H1 (cell line): ENCODE measurements around the gene CEP41.

Source experiments
- CBX5 ChIP-seq: fragments of 300-800, 300-1000 bp; sonication (generic); IDR thresholded peaks from 2 replicates; pipeline ENCODE4 v1.7.1; 2016; ENCODE audit warnings: antibody characterized with exemption, low read length, low read depth
- EZH2 ChIP-seq: fragments of 200-600 bp; sonication (generic); IDR thresholded peaks from 2 replicates; pipeline ENCODE4 v1.7.1; 2012; ENCODE audit warnings: low read depth, mild to moderate bottlenecking, moderate library complexity, low read length, inconsistent platforms; ENCODE audit not compliant: severe bottlenecking
- GABPA ChIP-seq: IDR thresholded peaks from 2 replicates; pipeline ENCODE4 v1.6.1; 2011; ENCODE audit warnings: mild to moderate bottlenecking, low read length, moderate library complexity, borderline replicate concordance; ENCODE audit not compliant: insufficient read depth
- KDM1A ChIP-seq: fragments of 200-600, 300-600 bp; sonication (generic); IDR thresholded peaks from 2 replicates; pipeline ENCODE4 v1.7.1; 2016; ENCODE audit warnings: mild to moderate bottlenecking, low read length, borderline replicate concordance
- POLR2A ChIP-seq, 2 experiments: IDR thresholded peaks; 1 replicate in 1 of 2; 2 replicates in 1 of 2; pipeline ENCODE4 v1.6.1; 2011; ENCODE audit warnings: low read depth in 2 of 2, low read length in 2 of 2, mild to moderate bottlenecking in 2 of 2; ENCODE audit errors: control extremely low read depth in 1 of 2
- TAF1 ChIP-seq: IDR thresholded peaks from 2 replicates; pipeline ENCODE4 v1.6.1; 2011; ENCODE audit warnings: mild to moderate bottlenecking, low read depth, low read length
- TBP ChIP-seq: IDR thresholded peaks from 2 replicates; pipeline ENCODE4 v1.6.1; 2011; ENCODE audit warnings: low read depth, low read length, improper control_type of control experiment
- ZNF274 ChIP-seq: IDR thresholded peaks from 2 replicates; pipeline ENCODE4 v1.7.0; 2012; ENCODE audit warnings: low read length, borderline replicate concordance; ENCODE audit errors: extremely low read depth
- TF ChIP-seq, protein P1 (sequence below): IDR thresholded peaks from 2 replicates; pipeline ENCODE4 v1.6.1; 2012; ENCODE audit warnings: inconsistent platforms
- TF ChIP-seq, protein P2 (sequence below), 3 experiments: IDR thresholded peaks; 1 replicate in 2 of 3; 2 replicates in 1 of 3; pipeline versions ENCODE4 v1.5.1 to v1.6.1; 2011; ENCODE audit warnings: low read length in 3 of 3, mild to moderate bottlenecking in 3 of 3, inconsistent platforms in 2 of 3, low read depth in 1 of 3, moderate library complexity in 1 of 3; ENCODE audit not compliant: insufficient read depth in 1 of 3; ENCODE audit errors: control extremely low read depth in 1 of 3
- TF ChIP-seq, protein P3 (sequence below): IDR thresholded peaks from 2 replicates; pipeline ENCODE4 v1.6.1; 2011; ENCODE audit warnings: low read length, improper control_type of control experiment

DNA sequence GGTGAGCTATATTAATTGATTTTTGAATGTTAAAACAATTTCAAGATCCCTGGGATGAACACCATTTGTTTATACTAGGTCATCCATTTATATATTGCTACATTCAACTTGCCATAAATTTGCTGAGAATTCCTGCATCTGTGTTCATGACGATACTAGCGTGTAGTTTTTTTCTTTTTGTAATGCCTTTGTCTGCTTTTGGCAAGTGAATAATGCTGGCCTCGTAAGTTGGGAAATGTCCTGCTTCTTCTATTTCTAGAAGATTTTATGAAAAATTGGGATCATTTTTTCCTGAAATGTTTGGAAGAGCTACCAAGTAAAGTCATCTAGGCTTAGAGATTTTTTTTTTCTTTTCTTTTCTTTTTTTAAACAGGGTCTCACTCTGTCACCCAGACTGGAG lies 38.2 kb upstream of the CEP41 start:
- TF ChIP-seq TAF1 (no peak), TBP (no peak), ZNF274 (no peak), POLR2A (IDR thresholded peaks at IDR 0.05; ENCODE audit: control extremely low read depth in 1 of 2, low read depth in 2 of 2, low read length in 2 of 2) (no peak), KDM1A (no peak), GABPA (no peak), EZH2 (no peak), CBX5 (no peak)
- TF ChIP-seq, protein P1, sequence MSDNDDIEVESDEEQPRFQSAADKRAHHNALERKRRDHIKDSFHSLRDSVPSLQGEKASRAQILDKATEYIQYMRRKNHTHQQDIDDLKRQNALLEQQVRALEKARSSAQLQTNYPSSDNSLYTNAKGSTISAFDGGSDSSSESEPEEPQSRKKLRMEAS, result no peak
- TF ChIP-seq, protein P2, sequence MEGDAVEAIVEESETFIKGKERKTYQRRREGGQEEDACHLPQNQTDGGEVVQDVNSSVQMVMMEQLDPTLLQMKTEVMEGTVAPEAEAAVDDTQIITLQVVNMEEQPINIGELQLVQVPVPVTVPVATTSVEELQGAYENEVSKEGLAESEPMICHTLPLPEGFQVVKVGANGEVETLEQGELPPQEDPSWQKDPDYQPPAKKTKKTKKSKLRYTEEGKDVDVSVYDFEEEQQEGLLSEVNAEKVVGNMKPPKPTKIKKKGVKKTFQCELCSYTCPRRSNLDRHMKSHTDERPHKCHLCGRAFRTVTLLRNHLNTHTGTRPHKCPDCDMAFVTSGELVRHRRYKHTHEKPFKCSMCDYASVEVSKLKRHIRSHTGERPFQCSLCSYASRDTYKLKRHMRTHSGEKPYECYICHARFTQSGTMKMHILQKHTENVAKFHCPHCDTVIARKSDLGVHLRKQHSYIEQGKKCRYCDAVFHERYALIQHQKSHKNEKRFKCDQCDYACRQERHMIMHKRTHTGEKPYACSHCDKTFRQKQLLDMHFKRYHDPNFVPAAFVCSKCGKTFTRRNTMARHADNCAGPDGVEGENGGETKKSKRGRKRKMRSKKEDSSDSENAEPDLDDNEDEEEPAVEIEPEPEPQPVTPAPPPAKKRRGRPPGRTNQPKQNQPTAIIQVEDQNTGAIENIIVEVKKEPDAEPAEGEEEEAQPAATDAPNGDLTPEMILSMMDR (IDR thresholded peaks at IDR 0.05; ENCODE audit: control extremely low read depth in 1 of 3, insufficient read depth in 1 of 3, low read depth in 1 of 3, low read length in 3 of 3), result no peak
- TF ChIP-seq, protein P3, sequence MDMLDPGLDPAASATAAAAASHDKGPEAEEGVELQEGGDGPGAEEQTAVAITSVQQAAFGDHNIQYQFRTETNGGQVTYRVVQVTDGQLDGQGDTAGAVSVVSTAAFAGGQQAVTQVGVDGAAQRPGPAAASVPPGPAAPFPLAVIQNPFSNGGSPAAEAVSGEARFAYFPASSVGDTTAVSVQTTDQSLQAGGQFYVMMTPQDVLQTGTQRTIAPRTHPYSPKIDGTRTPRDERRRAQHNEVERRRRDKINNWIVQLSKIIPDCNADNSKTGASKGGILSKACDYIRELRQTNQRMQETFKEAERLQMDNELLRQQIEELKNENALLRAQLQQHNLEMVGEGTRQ, result no peak
